H1 (cell line): ENCODE data around the gene USP20. TPM values are rescaled to one million over a fixed set of nuclear protein-coding genes. Genes with fewer than 3 reads are reported as not detected.

Experiments used
- CTCF ChIA-PET: fragments of 300-600 bp; sonication (Branson Sonifier 250); formaldehyde crosslinking; loops from one replicate; lab custom pipeline; 2021; ENCODE audit not compliant: partially characterized antibody; lab: Charles Lee
- POLR2A ChIA-PET: fragments of 300-600 bp; sonication (Branson Sonifier 250); formaldehyde crosslinking; loops from one replicate; lab custom pipeline; 2021; ENCODE audit warnings: inconsistent platforms; ENCODE audit not compliant: partially characterized antibody; lab: Charles Lee
- DNase-seq, 2 experiments: peaks; one replicate each; pipeline versions ENCODE4 v3.0.0 to v3.0.0-alpha.2; 2010 to 2022; ENCODE audit warnings: low spot score in 2 of 2, low read depth in 1 of 2, mixed read lengths in 1 of 2
- FAIRE-seq: peaks from 2 replicates; lab custom pipeline; 2011; peaks lifted over from hg19 to GRCh38; lab: Jason Lieb, UNC
- H2AFZ ChIP-seq: 2 replicates; pipeline ENCODE4 v1.8.1; 2012; ENCODE audit warnings: low read length, inconsistent platforms
- H2AK5ac ChIP-seq: 2 replicates; pipeline ENCODE4 v1.6.1; 2013; ENCODE audit warnings: low read depth, low read length
- H2BK120ac ChIP-seq: replicated peaks from 2 replicates; pipeline ENCODE3; 2013; ENCODE audit warnings: low read depth, low read length, inconsistent platforms
- H2BK12ac ChIP-seq: 2 replicates; pipeline ENCODE4 v1.6.1; 2013; ENCODE audit warnings: low read depth, low read length
- H2BK15ac ChIP-seq: 2 replicates; pipeline ENCODE4 v1.6.1; 2013; ENCODE audit warnings: low read length
- H2BK20ac ChIP-seq: 2 replicates; pipeline ENCODE4 v1.6.1; 2013; ENCODE audit warnings: low read length
- H2BK5ac ChIP-seq: 2 replicates; pipeline ENCODE4 v1.6.1; 2013; ENCODE audit warnings: low read depth, low read length
- H3K14ac ChIP-seq: 2 replicates; pipeline ENCODE4 v1.6.1; 2013; ENCODE audit warnings: inconsistent platforms; ENCODE audit not compliant: insufficient read length
- H3K18ac ChIP-seq: 2 replicates; pipeline ENCODE4 v1.6.1; 2013; ENCODE audit warnings: low read length; ENCODE audit errors: extremely low read depth
- H3K23ac ChIP-seq: 2 replicates; pipeline ENCODE4 v1.6.1; 2013; ENCODE audit warnings: inconsistent platforms; ENCODE audit not compliant: insufficient read length
- H3K23me2 ChIP-seq: 2 replicates; pipeline ENCODE4 v1.6.1; 2013; ENCODE audit warnings: low read depth, low read length
- H3K27ac ChIP-seq: 2 replicates; pipeline ENCODE4 v1.6.1; 2011; ENCODE audit warnings: low read depth, low read length, inconsistent platforms
- H3K27me3 ChIP-seq, 4 experiments: replicated peaks in 1 of 4; 1 replicate in 1 of 4; 2 replicates in 3 of 4; pipeline versions ENCODE4 v1.6.1 to v1.8.1; 2011 to 2013; ENCODE audit warnings: low read length in 3 of 4, mild to moderate bottlenecking in 3 of 4, inconsistent platforms in 2 of 4, mixed read lengths in 2 of 4, moderate library complexity in 1 of 4; ENCODE audit not compliant: control insufficient read depth in 3 of 4, insufficient read depth in 3 of 4; ENCODE audit errors: extremely low read depth in 1 of 4
- H3K36me3 ChIP-seq, 4 experiments: 2 replicates each; pipeline versions ENCODE4 v1.6.1 to v1.8.1; 2011 to 2013; ENCODE audit warnings: mild to moderate bottlenecking in 4 of 4, low read length in 3 of 4, moderate library complexity in 2 of 4, control low read depth in 1 of 4, inconsistent platforms in 1 of 4; ENCODE audit not compliant: insufficient read depth in 4 of 4, control insufficient read depth in 2 of 4
- H3K4ac ChIP-seq: replicated peaks from 2 replicates; pipeline ENCODE3; 2013; ENCODE audit warnings: low read length, low read depth, mixed read lengths, inconsistent platforms; ENCODE audit not compliant: insufficient read length
- H3K4me1 ChIP-seq, 4 experiments: replicated peaks in 1 of 4; 1 replicate in 1 of 4; 2 replicates in 3 of 4; pipeline versions ENCODE4 v1.6.1 to v1.8.1; 2011 to 2013; ENCODE audit warnings: low read length in 3 of 4, inconsistent platforms in 2 of 4, mixed read lengths in 1 of 4; ENCODE audit not compliant: insufficient read depth in 4 of 4, control insufficient read depth in 3 of 4
- H3K4me2 ChIP-seq, 2 experiments: 2 replicates each; pipeline versions ENCODE4 v1.6.1 to v1.8.1; 2011 to 2013; ENCODE audit warnings: low read depth in 2 of 2, low read length in 2 of 2, control low read depth in 1 of 2, inconsistent platforms in 1 of 2, mild to moderate bottlenecking in 1 of 2; ENCODE audit not compliant: insufficient read depth in 1 of 2
- H3K4me3 ChIP-seq, 4 experiments: fragments of 200-600, 300-600 bp in 1 of 4; sonication (generic), shearing (Covaris generic), sonication (Bioruptor Twin) in 1 of 4; 2 replicates each; pipeline versions ENCODE4 v1.5.1 to v1.8.1; 2011 to 2016; ENCODE audit warnings: low read length in 4 of 4, low read depth in 3 of 4, control low read depth in 2 of 4, inconsistent platforms in 2 of 4, mild to moderate bottlenecking in 2 of 4, mixed read lengths in 1 of 4, moderate library complexity in 1 of 4; ENCODE audit not compliant: insufficient read depth in 2 of 4; ENCODE audit errors: extremely low read depth in 1 of 4
- H3K56ac ChIP-seq: replicated peaks from 2 replicates; pipeline ENCODE3; 2013; ENCODE audit warnings: low read depth, mild to moderate bottlenecking, mixed read lengths, low read length, inconsistent platforms; ENCODE audit not compliant: insufficient read length
- H3K79me1 ChIP-seq: 2 replicates; pipeline ENCODE4 v1.6.1; 2013; ENCODE audit warnings: low read depth, low read length, control low read depth
- H3K79me2 ChIP-seq, 2 experiments: 2 replicates each; pipeline versions ENCODE4 v1.6.1 to v1.8.1; 2012 to 2013; ENCODE audit warnings: low read length in 2 of 2, mild to moderate bottlenecking in 2 of 2, inconsistent platforms in 1 of 2; ENCODE audit not compliant: insufficient read depth in 2 of 2, control insufficient read depth in 1 of 2
- H3K9ac ChIP-seq, 4 experiments: replicated peaks in 1 of 4; 1 replicate in 1 of 4; 2 replicates in 3 of 4; pipeline versions ENCODE4 v1.6.1 to v1.8.1; 2011 to 2013; ENCODE audit warnings: low read depth in 3 of 4, low read length in 3 of 4, control low read depth in 2 of 4, mild to moderate bottlenecking in 2 of 4, moderate library complexity in 2 of 4, inconsistent platforms in 1 of 4; ENCODE audit errors: extremely low read depth in 1 of 4
- H3K9me3 ChIP-seq, 2 experiments: 2 replicates each; pipeline versions ENCODE4 v1.6.1 to v1.8.1; 2012 to 2013; ENCODE audit warnings: mild to moderate bottlenecking in 2 of 2, moderate library complexity in 2 of 2, control low read depth in 1 of 2, inconsistent platforms in 1 of 2, low read depth in 1 of 2, low read length in 1 of 2, mixed read lengths in 1 of 2; ENCODE audit not compliant: insufficient read depth in 2 of 2
- H4K20me1 ChIP-seq, 2 experiments: replicated peaks in 1 of 2; 2 replicates each; pipeline versions ENCODE3 to v1.8.1; 2011 to 2013; ENCODE audit warnings: inconsistent platforms in 2 of 2, low read length in 2 of 2, mild to moderate bottlenecking in 1 of 2; ENCODE audit not compliant: insufficient read depth in 2 of 2, control insufficient read depth in 1 of 2
- H4K5ac ChIP-seq: 2 replicates; pipeline ENCODE4 v1.6.1; 2013; ENCODE audit warnings: low read length, low read depth, mixed read lengths, inconsistent platforms; ENCODE audit not compliant: insufficient read length
- H4K8ac ChIP-seq: 2 replicates; pipeline ENCODE4 v1.8.0; 2013; ENCODE audit warnings: mild to moderate bottlenecking, moderate library complexity, low read length, inconsistent platforms; ENCODE audit not compliant: insufficient read depth; ENCODE audit errors: extremely low read depth
- H4K91ac ChIP-seq: replicated peaks from 2 replicates; pipeline ENCODE3; 2013; ENCODE audit warnings: low read length, mixed read lengths, inconsistent platforms; ENCODE audit not compliant: insufficient read length
- SIRT6 ChIP-seq: IDR thresholded peaks from one replicate; pipeline ENCODE4 v1.7.1; 2012; ENCODE audit warnings: low read length, inconsistent platforms
- WGBS, 2 experiments: shearing (Covaris generic) in 1 of 2; methylation state at CpG; one replicate each; pipeline versions ENCODE4 v1.1.6 to v1.1.7; 2013 to 2015; ENCODE audit warnings: low lambda C conversion rate in 2 of 2, mixed read lengths in 2 of 2, inconsistent platforms in 1 of 2, low coverage in 1 of 2, missing lambda C conversion rate in 1 of 2; ENCODE audit not compliant: insufficient replicate concordance in 2 of 2, insufficient coverage in 1 of 2, insufficient read length in 1 of 2; ENCODE audit errors: extremely low coverage in 1 of 2, missing lambda C conversion rate in 1 of 2; 5-methylcytosine and 5-hydroxymethylcytosine counted together
- polyA plus RNA-seq, 7 experiments: library from polyadenylated mRNA; depleted of rRNA in 3 of 7; stranded (reverse) in 5 of 7; unstranded in 2 of 7; fragments of >200 nt in 5 of 7; fragments of 200-250 nt in 2 of 7; gene quantifications; 1 replicate in 5 of 7; 2 replicates in 1 of 7; 4 replicates in 1 of 7; pipeline versions ENCODE4 v1.2.1 to v1.2.3, GENCODE V29; 2011 to 2013; ENCODE audit warnings: missing spikeins in 2 of 7, mixed read lengths in 2 of 7
- total RNA-seq: library from RNA; stranded (reverse); fragmentation: NEBNext Ultra II Directional; extraction: Animal tissue kit (Norgen Biotek cat#: 25700); gene quantifications from 2 replicates; pipeline ENCODE4 v1.2.1, GENCODE V29; 2021

The USP20 gene
- total and polyA plus RNA-seq, 2 of the 8 experiments (the other 6 are each of a cell fraction or from before 2014, with no cell fraction given) = 13.4 to 23.0 TPM

GRCh38 chr9:129879103-129879699, 43.9 kb downstream of the USP20 start:
- WGBS, 2 experiments = 97% methylated on average over 17 of the region's 17 CpGs; no CpG with 5 or more reads in 1 of the 2 experiments
- Histone ChIP-seq H3K79me2 (no peaks in the 10 kb centered on the region), H4K20me1 (peaks cover 0 to 2% of the 10 kb centered on the region in 2 experiments), H3K14ac (no peak overlapping the region), H2BK120ac (no peak overlapping the region), H2BK5ac (no peak overlapping the region), H3K9me3 (no peaks in the 10 kb centered on the region), H2AFZ (no peak overlapping the region), H3K27me3 (no peaks in the 10 kb centered on the region), H2AK5ac (no peak overlapping the region), H4K8ac (no peak overlapping the region; the same call in 1 of the 2 replicates), H3K4me2 (no peak overlapping the region), H3K4ac (no peak overlapping the region), H3K56ac (no peak overlapping the region), H2BK20ac (no peak overlapping the region), H2BK15ac (no peak overlapping the region), H3K9ac (no peak overlapping the region), H3K27ac (no peak overlapping the region), H3K23ac (no peak overlapping the region), H3K79me1 (no peaks in the 10 kb centered on the region), H3K4me3 (no peak overlapping the region), H3K23me2 (no peaks in the 10 kb centered on the region)
- FAIRE-seq (no peak), DNase-seq (no peak)
- POLR2A ChIA-PET = no interaction called here
- no peak for TF ChIP-seq SIRT6
- TF ChIP-seq, all 59 proteins: peak for 0
- H4K91ac ChIP-seq = no peak overlapping the region
- no peak overlapping the region for H2BK12ac ChIP-seq
- H3K4me1 ChIP-seq = peaks cover 0 to 5% (median 3%) of the 10 kb centered on the region in 4 experiments; a peak in 3 of 7 replicates
- peaks cover 0 to 4% (median 0%) of the 10 kb centered on the region in 4 experiments; a peak in 3 of 8 replicates for H3K36me3 ChIP-seq
- H4K5ac ChIP-seq = no peak overlapping the region
- CTCF ChIA-PET = interaction anchor here (0.7 to 1.3 kb wide), 3 partner anchors 11 to 153 kb away, joined by 3 to 5 read pairs (median 3); no protein-coding TSS in a partner anchor
- no peak overlapping the region for H3K18ac ChIP-seq
